GM06990 (cell line): ENCODE data around the gene ALG14.

Experiments used
- DNase-seq: peaks from one replicate; pipeline ENCODE4 v3.0.0-alpha.2; 2011; ENCODE audit not compliant: insufficient read length; ENCODE audit errors: extremely low read depth
- H3K27me3 ChIP-seq: replicated peaks from 2 replicates; pipeline ENCODE4 v1.6.0; 2011; ENCODE audit warnings: low read length; ENCODE audit not compliant: control insufficient read depth, insufficient read depth
- H3K36me3 ChIP-seq: 2 replicates; pipeline ENCODE4 v1.5.1; 2011; ENCODE audit warnings: low read length; ENCODE audit not compliant: control insufficient read depth, insufficient read depth
- H3K4me3 ChIP-seq: replicated peaks from 2 replicates; pipeline ENCODE4 v1.5.1; 2011; ENCODE audit warnings: low read depth, mild to moderate bottlenecking, control low read depth, low read length
- TF ChIP-seq, protein P1 (sequence below): IDR thresholded peaks from 2 replicates; pipeline ENCODE4 v1.5.1; 2011; ENCODE audit warnings: low read length, control low read depth, mild to moderate bottlenecking, inconsistent platforms; ENCODE audit not compliant: insufficient read depth, poor library complexity, severe bottlenecking

The ALG14 gene

DNA sequence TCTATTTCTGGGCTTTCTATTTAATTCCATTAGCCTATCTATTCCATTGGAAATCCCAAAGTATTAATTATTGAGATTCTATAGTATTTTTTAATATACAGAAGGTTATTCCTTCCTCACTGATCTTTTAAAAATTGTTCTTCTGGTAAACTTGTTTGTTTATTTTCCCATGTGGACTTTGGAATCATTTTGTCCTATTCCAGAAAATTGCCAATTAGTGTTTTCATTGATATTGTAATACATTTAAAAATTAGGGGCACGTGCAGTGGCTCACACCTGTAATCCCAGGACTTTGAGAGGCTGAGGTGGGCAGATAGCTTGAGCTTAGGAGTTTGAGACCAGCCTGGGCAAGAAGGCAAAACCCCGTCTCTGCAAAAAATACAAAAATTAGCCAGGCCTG, 36.0 kb upstream of the ALG14 start:
- no peak for DNase-seq
- no peaks in the 10 kb centered on the region for H3K36me3 ChIP-seq
- TF ChIP-seq, protein P1, sequence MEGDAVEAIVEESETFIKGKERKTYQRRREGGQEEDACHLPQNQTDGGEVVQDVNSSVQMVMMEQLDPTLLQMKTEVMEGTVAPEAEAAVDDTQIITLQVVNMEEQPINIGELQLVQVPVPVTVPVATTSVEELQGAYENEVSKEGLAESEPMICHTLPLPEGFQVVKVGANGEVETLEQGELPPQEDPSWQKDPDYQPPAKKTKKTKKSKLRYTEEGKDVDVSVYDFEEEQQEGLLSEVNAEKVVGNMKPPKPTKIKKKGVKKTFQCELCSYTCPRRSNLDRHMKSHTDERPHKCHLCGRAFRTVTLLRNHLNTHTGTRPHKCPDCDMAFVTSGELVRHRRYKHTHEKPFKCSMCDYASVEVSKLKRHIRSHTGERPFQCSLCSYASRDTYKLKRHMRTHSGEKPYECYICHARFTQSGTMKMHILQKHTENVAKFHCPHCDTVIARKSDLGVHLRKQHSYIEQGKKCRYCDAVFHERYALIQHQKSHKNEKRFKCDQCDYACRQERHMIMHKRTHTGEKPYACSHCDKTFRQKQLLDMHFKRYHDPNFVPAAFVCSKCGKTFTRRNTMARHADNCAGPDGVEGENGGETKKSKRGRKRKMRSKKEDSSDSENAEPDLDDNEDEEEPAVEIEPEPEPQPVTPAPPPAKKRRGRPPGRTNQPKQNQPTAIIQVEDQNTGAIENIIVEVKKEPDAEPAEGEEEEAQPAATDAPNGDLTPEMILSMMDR, result no peak
- H3K4me3 ChIP-seq, result no peak overlapping the region
- H3K27me3 ChIP-seq, result no peaks in the 10 kb centered on the region

DNA sequence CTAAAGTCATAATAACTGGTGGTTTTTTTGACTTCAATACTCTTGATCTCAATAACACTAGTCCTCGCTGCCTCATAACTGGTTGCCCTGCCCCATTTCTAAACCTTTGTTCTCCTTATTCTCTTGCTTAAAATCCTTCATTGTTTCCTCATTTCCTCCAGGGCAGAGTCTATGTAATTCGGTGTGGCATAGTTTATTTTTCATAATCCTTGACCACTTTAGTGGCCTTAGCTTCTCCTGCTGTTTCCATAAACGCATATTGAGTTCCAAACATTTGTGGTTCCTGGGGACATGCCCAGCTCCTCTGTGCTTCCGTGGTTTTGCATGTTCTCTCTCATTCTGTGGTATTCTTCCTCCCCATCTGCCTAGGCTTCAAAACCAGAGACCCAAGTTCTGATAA, 25.4 kb upstream of the ALG14 start:
- TF ChIP-seq, protein P1, result no peak
- no peaks in the 10 kb centered on the region for H3K36me3 ChIP-seq
- H3K27me3 ChIP-seq, result no peaks in the 10 kb centered on the region
- no peak for DNase-seq
- no peak overlapping the region for H3K4me3 ChIP-seq

DNA sequence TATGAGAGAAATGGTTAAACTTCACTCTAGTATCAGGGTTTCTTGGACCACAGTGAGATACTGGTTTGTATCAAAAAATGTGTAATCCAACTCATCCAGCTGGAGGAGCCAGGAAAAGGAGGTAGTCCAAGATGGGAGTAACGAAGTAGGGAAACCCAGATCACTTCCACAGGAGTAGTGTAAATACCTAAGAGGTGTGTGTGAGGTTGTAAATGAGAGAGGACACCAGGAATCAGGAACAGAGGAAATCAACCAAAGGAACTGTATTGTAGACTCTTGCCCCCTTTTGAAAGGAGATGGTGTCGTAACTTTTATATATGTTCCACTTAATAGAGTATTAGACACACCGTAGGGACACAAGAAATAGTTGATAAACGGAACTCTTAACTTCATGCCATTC, 24.7 kb upstream of the ALG14 start:
- Histone ChIP-seq H3K36me3 (no peaks in the 10 kb centered on the region), H3K4me3 (no peak overlapping the region), H3K27me3 (no peaks in the 10 kb centered on the region)
- no peak for DNase-seq
- TF ChIP-seq, protein P1, result no peak

DNA sequence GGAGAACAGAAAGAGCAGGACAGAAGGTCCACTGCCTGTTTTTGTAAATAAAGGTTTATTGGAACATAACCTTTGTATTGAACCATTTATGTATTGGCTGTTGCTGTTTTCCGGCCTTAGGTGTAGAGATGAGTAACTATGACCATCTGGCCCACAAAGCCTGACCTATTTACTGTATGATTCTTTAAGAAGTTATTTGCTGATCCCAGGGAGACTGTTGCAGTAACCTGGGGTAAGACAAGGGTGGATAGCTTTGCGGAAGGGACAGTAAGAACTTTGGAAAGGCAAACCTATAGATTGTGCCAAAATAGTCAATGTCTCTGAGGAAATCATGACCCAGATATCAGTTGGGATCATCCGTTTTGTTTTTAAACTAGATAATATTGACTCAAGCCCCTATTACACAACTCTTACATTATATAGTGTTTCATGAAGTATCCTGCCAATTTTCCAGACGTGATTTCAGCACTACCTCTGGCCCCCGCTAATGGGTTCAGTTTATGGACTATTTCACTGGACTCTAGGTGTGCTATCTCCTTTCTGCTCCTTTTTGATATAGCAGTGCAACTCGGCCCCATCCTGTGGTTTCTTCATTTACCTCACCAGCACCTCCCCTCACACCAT, 23.6 kb upstream of the ALG14 start:
- H3K4me3 ChIP-seq, result no peak overlapping the region
- no peak for DNase-seq
- no peaks in the 10 kb centered on the region for H3K27me3 ChIP-seq
- no peaks in the 10 kb centered on the region for H3K36me3 ChIP-seq
- TF ChIP-seq, protein P1, result no peak

DNA sequence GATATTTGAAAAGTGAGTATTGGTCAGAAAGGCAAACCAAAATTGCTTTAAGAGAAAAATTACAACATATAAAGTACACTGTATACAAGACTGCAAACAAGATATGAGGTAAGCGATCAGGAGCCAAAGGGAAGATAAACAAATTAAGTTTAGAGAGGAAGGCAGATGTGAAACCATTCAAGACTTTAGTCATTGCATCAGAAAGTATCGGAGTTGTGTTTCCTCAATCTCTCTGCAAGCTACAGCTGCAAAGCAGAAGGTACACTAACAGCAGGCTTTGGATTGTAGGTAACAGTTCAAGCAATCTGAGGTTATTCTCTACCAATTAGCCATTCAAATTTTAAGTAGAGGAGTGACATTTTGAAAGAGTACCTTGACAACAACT, 23.1 kb upstream of the ALG14 start:
- no peak overlapping the region for H3K4me3 ChIP-seq
- TF ChIP-seq, protein P1, result no peak
- H3K36me3 ChIP-seq, result no peaks in the 10 kb centered on the region
- no peaks in the 10 kb centered on the region for H3K27me3 ChIP-seq
- DNase-seq, result peak; percentile 49

DNA sequence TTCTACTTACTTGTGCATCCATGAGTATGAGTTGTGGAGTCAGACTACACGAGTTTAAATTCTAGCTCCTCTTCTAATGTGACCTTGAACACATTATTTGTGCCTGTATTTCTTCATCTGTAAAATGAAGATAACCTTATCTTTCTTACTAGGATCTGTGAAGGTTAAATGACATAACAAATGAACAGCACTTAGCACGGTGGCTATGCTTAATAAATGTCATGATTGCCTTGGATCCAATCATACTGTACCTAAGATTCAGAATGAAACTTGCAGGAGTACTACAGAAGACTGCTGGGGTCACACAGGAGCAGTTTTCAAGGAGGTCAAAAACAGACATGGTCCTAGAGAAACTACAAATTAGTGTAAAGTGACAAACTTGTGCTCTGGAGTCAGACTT, 22.2 kb upstream of the ALG14 start:
- H3K4me3 ChIP-seq, result no peak overlapping the region
- TF ChIP-seq, protein P1, result no peak
- H3K27me3 ChIP-seq, result no peaks in the 10 kb centered on the region
- no peaks in the 10 kb centered on the region for H3K36me3 ChIP-seq
- DNase-seq, result no peak
